ENCODE results near the gene PPP2R5A.
"Not testable (repeated sequence)": the region's sequence is repeated elsewhere in the genome, so short reads cannot be mapped to it uniquely, and the experiment has no call there.

The PPP2R5A gene

GRCh38 chr1:212302745-212303383 lies 17.7 kb downstream of the PPP2R5A start:
- DNase-seq = no peak

- no peak for DNase-seq
These were observed 20.1 kb downstream of the PPP2R5A start for GRCh38 chr1:212305342-212305741.

GRCh38 chr1:212305984-212306452 lies 20.8 kb downstream of the PPP2R5A start:
- DNase-seq = not testable (repeated sequence)

- no peak for DNase-seq
These were observed 24.8 kb downstream of the PPP2R5A start for GRCh38 chr1:212309967-212310366.

- no peak for DNase-seq
These were observed 25.2 kb downstream of the PPP2R5A start for GRCh38 chr1:212310383-212310782.

GRCh38 chr1:212311836-212312497 lies 26.8 kb downstream of the PPP2R5A start:
- no peak for DNase-seq

- DNase-seq = no peak
These were observed 28.4 kb downstream of the PPP2R5A start for GRCh38 chr1:212313616-212314015.

- DNase-seq = no peak
These were observed 30.0 kb downstream of the PPP2R5A start for GRCh38 chr1:212315184-212315583.

GRCh38 chr1:212315907-212316306 lies 30.7 kb downstream of the PPP2R5A start:
- no peak for DNase-seq

- DNase-seq = no peak
These were observed 32.7 kb downstream of the PPP2R5A start for GRCh38 chr1:212317916-212318315.

GRCh38 chr1:212321031-212321430 lies 35.8 kb downstream of the PPP2R5A start:
- not testable (repeated sequence) for DNase-seq

GRCh38 chr1:212323066-212323465 lies 37.9 kb downstream of the PPP2R5A start:
- no peak for DNase-seq

- DNase-seq = no peak
These were observed 41.3 kb downstream of the PPP2R5A start for GRCh38 chr1:212326541-212326940.

GRCh38 chr1:212328248-212328647 lies 43.0 kb downstream of the PPP2R5A start:
- DNase-seq = no peak

GRCh38 chr1:212329105-212329504 lies 43.9 kb downstream of the PPP2R5A start:
- no peak for DNase-seq

GRCh38 chr1:212341090-212341489 lies 55.9 kb downstream of the PPP2R5A start:
- DNase-seq = no peak

- DNase-seq = no peak
These were observed 59.7 kb downstream of the PPP2R5A start for GRCh38 chr1:212344905-212345304.

- DNase-seq = no peak
These were observed 61.4 kb downstream of the PPP2R5A start for GRCh38 chr1:212346601-212347000.

GRCh38 chr1:212351588-212352362 lies 66.6 kb downstream of the PPP2R5A start:
- DNase-seq = no peak

- DNase-seq = no peak
These were observed 68.0 kb downstream of the PPP2R5A start for GRCh38 chr1:212353181-212353580.

- no peak for DNase-seq
These were observed 69.3 kb downstream of the PPP2R5A start for GRCh38 chr1:212354464-212354863.

- DNase-seq = no peak
These were observed 70.2 kb downstream of the PPP2R5A start for GRCh38 chr1:212355230-212355969.

Data from activated CD4-positive, CD25-positive, alpha-beta regulatory T cell (primary cell).